GM18517 (cell line): ENCODE measurements around the gene IDI1.
"Not testable (repeated sequence)": the region's sequence is repeated elsewhere in the genome, so short reads cannot be mapped to it uniquely, and the experiment has no call there.

Experiments used
- ATAC-seq: cut with Tn5 transposase; IDR thresholded peaks from one replicate; pipeline ENCODE4 v1.9.1; 2021; ENCODE audit warnings: mild to moderate bottlenecking, moderate library complexity; ENCODE audit not compliant: unreplicated experiment

Gene IDI1

GRCh38 chr10:1048732-1049424 is at the start of gene IDI1:
IDI1 (minus strand) TSS chr10:1049119; CDS start chr10:1049003, 116 bp downstream.
- ATAC-seq: peak; percentile 82

GRCh38 chr10:1097436-1097835 is 48.5 kb upstream of the IDI1 start:
- no peak for ATAC-seq

- ATAC-seq: no peak
Measured at GRCh38 chr10:1096287-1096889, 47.5 kb upstream of the IDI1 start.

GRCh38 chr10:1095498-1095897 is 46.6 kb upstream of the IDI1 start:
- no peak for ATAC-seq

- ATAC-seq: no peak
Measured at GRCh38 chr10:1094112-1095057, 45.5 kb upstream of the IDI1 start.

- no peak for ATAC-seq
Measured at GRCh38 chr10:1093696-1094095, 44.8 kb upstream of the IDI1 start.

GRCh38 chr10:1090696-1091095 is 41.8 kb upstream of the IDI1 start:
- no peak for ATAC-seq

- ATAC-seq: no peak
Measured at GRCh38 chr10:1089017-1089689, 40.2 kb upstream of the IDI1 start.

GRCh38 chr10:1086787-1087186 is 37.9 kb upstream of the IDI1 start:
- no peak for ATAC-seq

- ATAC-seq: no peak
Measured at GRCh38 chr10:1085258-1085657, 36.3 kb upstream of the IDI1 start.

- ATAC-seq: no peak
Measured at GRCh38 chr10:1084011-1084950, 35.4 kb upstream of the IDI1 start.

- ATAC-seq: no peak
Measured at GRCh38 chr10:1083581-1083980, 34.7 kb upstream of the IDI1 start.

- ATAC-seq: no peak
Measured at GRCh38 chr10:1078668-1079067, 29.7 kb upstream of the IDI1 start.

GRCh38 chr10:1074748-1075308 is 25.9 kb upstream of the IDI1 start:
- ATAC-seq: no peak

GRCh38 chr10:1074052-1074747 is 25.3 kb upstream of the IDI1 start:
- ATAC-seq: no peak

- ATAC-seq: no peak
Measured at GRCh38 chr10:1070919-1071318, 22.0 kb upstream of the IDI1 start.

- ATAC-seq: no peak
Measured at GRCh38 chr10:1068380-1069361, 19.8 kb upstream of the IDI1 start.

- ATAC-seq: not testable (repeated sequence)
Measured at GRCh38 chr10:1066734-1067133, 17.8 kb upstream of the IDI1 start.
